ENCODE measurements around the gene OPRM1. TPM values are rescaled to one million over a fixed set of nuclear protein-coding genes. Genes with fewer than 3 reads are reported as not detected.
"Not testable (repeated sequence)": the region's sequence is repeated elsewhere in the genome, so short reads cannot be mapped to it uniquely, and the experiment has no call there.

OPRM1 gene
- total RNA-seq, 3 donors from 2014 or later: 0.57 TPM; not detected in 2

DNA sequence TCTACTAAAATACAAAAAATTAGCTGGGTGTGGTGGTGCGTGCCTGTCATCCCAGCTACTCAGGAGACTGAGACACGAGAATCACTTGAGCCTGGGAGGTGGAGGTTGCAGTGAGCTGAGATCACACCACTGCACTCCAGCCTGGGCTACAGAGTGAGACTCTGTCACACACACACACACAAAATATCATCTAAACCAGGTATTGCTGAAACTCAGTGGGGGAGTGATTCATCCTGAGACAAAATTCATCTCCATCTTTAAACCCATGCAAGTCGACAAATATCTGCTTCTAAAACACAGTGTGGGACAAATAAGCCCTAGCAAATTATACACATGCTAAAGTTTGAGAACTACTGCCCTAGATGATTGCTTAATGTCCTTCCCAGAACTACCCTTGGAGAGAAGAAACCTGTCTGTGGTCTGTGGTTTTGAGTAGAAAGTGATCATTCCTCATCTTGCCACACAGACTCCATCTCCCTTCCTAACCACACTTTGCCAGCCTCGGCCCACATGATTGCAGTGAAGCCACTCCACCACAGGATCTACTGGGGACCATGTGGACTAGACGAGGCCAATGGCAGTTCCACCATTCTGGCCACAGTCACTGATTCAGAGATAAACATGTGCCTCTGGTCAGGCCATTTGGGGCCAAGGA is 130.3 kb downstream of the OPRM1 start:
- ATAC-seq (no peak), DNase-seq (no peak)
- TF ChIP-seq, protein P1, sequence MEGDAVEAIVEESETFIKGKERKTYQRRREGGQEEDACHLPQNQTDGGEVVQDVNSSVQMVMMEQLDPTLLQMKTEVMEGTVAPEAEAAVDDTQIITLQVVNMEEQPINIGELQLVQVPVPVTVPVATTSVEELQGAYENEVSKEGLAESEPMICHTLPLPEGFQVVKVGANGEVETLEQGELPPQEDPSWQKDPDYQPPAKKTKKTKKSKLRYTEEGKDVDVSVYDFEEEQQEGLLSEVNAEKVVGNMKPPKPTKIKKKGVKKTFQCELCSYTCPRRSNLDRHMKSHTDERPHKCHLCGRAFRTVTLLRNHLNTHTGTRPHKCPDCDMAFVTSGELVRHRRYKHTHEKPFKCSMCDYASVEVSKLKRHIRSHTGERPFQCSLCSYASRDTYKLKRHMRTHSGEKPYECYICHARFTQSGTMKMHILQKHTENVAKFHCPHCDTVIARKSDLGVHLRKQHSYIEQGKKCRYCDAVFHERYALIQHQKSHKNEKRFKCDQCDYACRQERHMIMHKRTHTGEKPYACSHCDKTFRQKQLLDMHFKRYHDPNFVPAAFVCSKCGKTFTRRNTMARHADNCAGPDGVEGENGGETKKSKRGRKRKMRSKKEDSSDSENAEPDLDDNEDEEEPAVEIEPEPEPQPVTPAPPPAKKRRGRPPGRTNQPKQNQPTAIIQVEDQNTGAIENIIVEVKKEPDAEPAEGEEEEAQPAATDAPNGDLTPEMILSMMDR (IDR thresholded peaks at IDR 0.05): no peak
- intact Hi-C loops (cut with DNase I, micrococcal nuclease): no loop called here
- Histone ChIP-seq H3K9me3 (no peaks in the 10 kb centered on the region), H3K4me1 (ENCODE audit: low read depth) (no peaks in the 10 kb centered on the region), H3K36me3 (ENCODE audit: low read depth) (no peaks in the 10 kb centered on the region), H3K4me3 (no peak overlapping the region)

- no peaks in the 10 kb centered on the region for H3K9me3 ChIP-seq
- H3K4me1 ChIP-seq (ENCODE audit: low read depth): no peaks in the 10 kb centered on the region
- TF ChIP-seq, protein P1 (IDR thresholded peaks at IDR 0.05): no peak
- no peak for DNase-seq
- H3K4me3 ChIP-seq: no peak overlapping the region
- no peak for ATAC-seq
- intact Hi-C loops (cut with DNase I, micrococcal nuclease): no loop called here
- H3K36me3 ChIP-seq (ENCODE audit: low read depth): no peaks in the 10 kb centered on the region
Measured at GRCh38 chr6:154170106-154170505, 131.1 kb downstream of the OPRM1 start.

DNA sequence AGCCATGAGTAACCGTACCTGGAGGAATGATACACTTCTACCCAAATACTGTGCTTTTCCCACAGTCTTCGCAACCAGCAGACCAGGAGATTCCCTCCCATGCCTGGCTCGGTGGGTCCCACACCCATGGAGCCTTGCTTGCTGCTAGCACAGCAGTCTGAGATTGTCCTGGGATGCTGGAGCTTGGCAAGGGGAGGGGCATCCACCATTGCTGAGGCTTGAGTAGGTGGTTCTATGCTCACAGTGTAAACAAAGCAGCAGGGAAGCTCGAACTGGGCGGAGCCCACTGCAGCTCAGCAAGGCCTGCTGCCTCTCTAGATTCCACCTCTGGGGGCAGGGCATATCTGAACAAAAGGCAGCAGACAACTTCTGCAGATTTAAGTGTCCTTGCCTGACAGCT is 133.4 kb downstream of the OPRM1 start:
- ATAC-seq; H3K9me3 ChIP-seq; H3K4me1 ChIP-seq (ENCODE audit: low read depth); H3K4me3 ChIP-seq; H3K36me3 ChIP-seq (ENCODE audit: low read depth); DNase-seq; intact Hi-C loops (cut with DNase I, micrococcal nuclease): not testable (repeated sequence)

DNA sequence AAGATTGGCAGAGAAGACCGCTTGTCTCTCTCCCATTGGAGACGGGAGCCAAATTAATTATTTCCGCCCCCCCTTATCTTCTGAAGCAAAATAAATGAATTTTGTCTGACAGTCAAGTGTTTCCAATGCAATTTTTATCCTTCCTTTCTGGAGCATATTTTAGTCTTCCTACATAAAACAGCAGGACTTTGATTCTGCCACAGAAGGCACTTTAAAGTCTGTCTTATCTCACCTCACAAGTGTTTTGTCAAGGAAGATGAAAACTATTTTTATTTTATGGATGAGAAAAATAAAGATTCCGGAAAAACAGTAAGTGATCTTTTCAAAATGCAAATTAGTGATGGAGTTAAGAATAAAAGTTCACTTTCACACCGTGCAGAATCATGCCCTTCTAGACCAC is 140.4 kb downstream of the OPRM1 start:
- TF ChIP-seq, protein P1 (IDR thresholded peaks at IDR 0.05): no peak
- DNase-seq (no peak), ATAC-seq (no peak)
- Histone ChIP-seq H3K9me3 (no peaks in the 10 kb centered on the region), H3K4me1 (ENCODE audit: low read depth) (no peaks in the 10 kb centered on the region), H3K36me3 (ENCODE audit: low read depth) (no peaks in the 10 kb centered on the region), H3K4me3 (no peak overlapping the region)
- intact Hi-C loops (cut with DNase I, micrococcal nuclease): no loop called here

- no peak for ATAC-seq
- intact Hi-C loops (cut with DNase I, micrococcal nuclease): no loop called here
- H3K9me3 ChIP-seq: no peaks in the 10 kb centered on the region
- no peak for DNase-seq
- H3K4me3 ChIP-seq: no peak overlapping the region
- TF ChIP-seq, protein P1 (IDR thresholded peaks at IDR 0.05): no peak
- H3K4me1 ChIP-seq (ENCODE audit: low read depth): no peaks in the 10 kb centered on the region
- no peaks in the 10 kb centered on the region for H3K36me3 ChIP-seq (ENCODE audit: low read depth)
Measured at GRCh38 chr6:154187203-154187602, 148.2 kb downstream of the OPRM1 start.

GRCh38 chr6:154187714-154188113 is 148.7 kb downstream of the OPRM1 start:
- TF ChIP-seq, protein P1 (IDR thresholded peaks at IDR 0.05): no peak
- Histone ChIP-seq H3K36me3 (ENCODE audit: low read depth) (no peaks in the 10 kb centered on the region), H3K4me1 (ENCODE audit: low read depth) (no peaks in the 10 kb centered on the region), H3K9me3 (no peaks in the 10 kb centered on the region), H3K4me3 (no peak overlapping the region)
- intact Hi-C loops (cut with DNase I, micrococcal nuclease): no loop called here
- ATAC-seq (no peak), DNase-seq (no peak)
